HEK293T (cell line): ENCODE data around the gene HIVEP3.

Experiments used
- CTCF ChIA-PET: fragments of 350-600 bp; formaldehyde crosslinking; extraction: SDS; loops from one replicate; lab custom pipeline; 2021; ENCODE audit warnings: antibody characterized with exemption, inconsistent platforms; lab: Yijun Ruan, JAX
- POLR2A ChIA-PET: fragments of 350-600 bp; formaldehyde crosslinking; extraction: SDS; loops from one replicate; lab custom pipeline; 2020; ENCODE audit warnings: antibody characterized with exemption, inconsistent platforms; lab: Yijun Ruan, JAX
- DNase-seq: peaks from one replicate; pipeline ENCODE4 v3.0.0; 2012; ENCODE audit warnings: mixed read lengths; ENCODE audit errors: extremely low spot score
- ARNT ChIP-seq: fragments of 450-650 bp; IDR thresholded peaks from 2 replicates; pipeline ENCODE4 v1.6.1; 2017; ENCODE audit warnings: mild to moderate bottlenecking
- BHLHE40 ChIP-seq: fragments of 450-650 bp; IDR thresholded peaks from 2 replicates; pipeline ENCODE4 v1.6.1; 2016; ENCODE audit warnings: mild to moderate bottlenecking, moderate library complexity, borderline replicate concordance
- CTBP1 ChIP-seq: fragments of 450-650 bp; IDR thresholded peaks from 2 replicates; pipeline ENCODE4 v1.6.1; 2016; ENCODE audit warnings: borderline replicate concordance
- ELF4 ChIP-seq: fragments of 450-650 bp; IDR thresholded peaks from 2 replicates; pipeline ENCODE4 v1.6.1; 2017; ENCODE audit warnings: antibody characterized with exemption
- FOXA1 ChIP-seq: fragments of 450-650 bp; IDR thresholded peaks from 2 replicates; pipeline ENCODE4 v1.6.1; 2016; ENCODE audit warnings: mild to moderate bottlenecking
- FOXK2 ChIP-seq: fragments of 450-650 bp; IDR thresholded peaks from 2 replicates; pipeline ENCODE4 v1.6.1; 2016; ENCODE audit warnings: mild to moderate bottlenecking
- FOXM1 ChIP-seq: fragments of 450-650 bp; IDR thresholded peaks from 2 replicates; pipeline ENCODE4 v1.6.1; 2017; ENCODE audit warnings: mild to moderate bottlenecking, borderline replicate concordance
- HDGF ChIP-seq: fragments of 450-650 bp; IDR thresholded peaks from 2 replicates; pipeline ENCODE4 v1.6.1; 2017; ENCODE audit warnings: antibody characterized with exemption, borderline replicate concordance
- L3MBTL2 ChIP-seq: fragments of 450-650 bp; conservative IDR thresholded peaks from 2 replicates; pipeline ENCODE4 v1.6.1; 2016; ENCODE audit warnings: mild to moderate bottlenecking
- LEF1 ChIP-seq: fragments of 450-650 bp; IDR thresholded peaks from 2 replicates; pipeline ENCODE4 v1.6.1; 2017; ENCODE audit warnings: mild to moderate bottlenecking, borderline replicate concordance
- NFRKB ChIP-seq: fragments of 450-650 bp; IDR thresholded peaks from 2 replicates; pipeline ENCODE4 v1.6.1; 2016; ENCODE audit warnings: mild to moderate bottlenecking, moderate library complexity
- PKNOX1 ChIP-seq: fragments of 450-650 bp; IDR thresholded peaks from 2 replicates; pipeline ENCODE4 v1.6.1; 2016
- SP1 ChIP-seq: fragments of 450-650 bp; IDR thresholded peaks from 2 replicates; pipeline ENCODE4 v1.6.1; 2017
- SUZ12 ChIP-seq: fragments of 450-650 bp; IDR thresholded peaks from 2 replicates; pipeline ENCODE4 v1.6.1; 2016; ENCODE audit warnings: mild to moderate bottlenecking
- TARDBP ChIP-seq: fragments of 450-650 bp; IDR thresholded peaks from 2 replicates; pipeline ENCODE4 v1.6.1; 2016
- ZNF384 ChIP-seq: fragments of 450-650 bp; IDR thresholded peaks from 2 replicates; pipeline ENCODE4 v1.6.1; 2016

HIVEP3 gene

GRCh38 chr1:41631971-41632370 is 286.8 kb downstream of the HIVEP3 start:
- no peak for DNase-seq
- ChIA-PET POLR2A (no interaction called here), CTCF (no interaction called here)
- TF ChIP-seq PKNOX1, result no peak
- no peak for TF ChIP-seq HDGF
- TF ChIP-seq CTBP1, result no peak
- TF ChIP-seq ELF4, result no peak
- no peak for TF ChIP-seq FOXA1
- no peak for TF ChIP-seq BHLHE40
- no peak for TF ChIP-seq SUZ12
- no peak for TF ChIP-seq ARNT
- TF ChIP-seq L3MBTL2, result no peak
- no peak for TF ChIP-seq FOXK2

GRCh38 chr1:41631154-41631553 is 287.6 kb downstream of the HIVEP3 start:
- TF ChIP-seq TARDBP (no peak), SP1 (no peak), FOXK2 (no peak), CTBP1 (no peak), HDGF (no peak), PKNOX1 (no peak)
- DNase-seq, result no peak
- CTCF ChIA-PET, result no interaction called here
- POLR2A ChIA-PET, result no interaction called here

GRCh38 chr1:41629571-41629970 is 289.2 kb downstream of the HIVEP3 start:
- no peak for DNase-seq
- POLR2A ChIA-PET, result no interaction called here
- TF ChIP-seq FOXM1 (no peak), HDGF (no peak), TARDBP (no peak), CTBP1 (no peak), BHLHE40 (no peak), ARNT (no peak), NFRKB (no peak), SUZ12 (no peak), L3MBTL2 (no peak), FOXA1 (no peak), PKNOX1 (no peak)
- CTCF ChIA-PET, result no interaction called here

GRCh38 chr1:41629141-41629540 is 289.6 kb downstream of the HIVEP3 start:
- DNase-seq, result no peak
- POLR2A ChIA-PET, result no interaction called here
- CTCF ChIA-PET, result no interaction called here
- TF ChIP-seq HDGF, result no peak
- no peak for TF ChIP-seq CTBP1
- no peak for TF ChIP-seq PKNOX1
- TF ChIP-seq L3MBTL2, result no peak
- TF ChIP-seq SP1, result no peak
- no peak for TF ChIP-seq NFRKB
- no peak for TF ChIP-seq LEF1
- no peak for TF ChIP-seq BHLHE40

- ChIA-PET CTCF (no interaction called here), POLR2A (no interaction called here)
- no peak for TF ChIP-seq ARNT
- no peak for TF ChIP-seq TARDBP
- TF ChIP-seq FOXA1, result no peak
- no peak for TF ChIP-seq FOXM1
- no peak for TF ChIP-seq NFRKB
- TF ChIP-seq PKNOX1, result no peak
- no peak for TF ChIP-seq HDGF
- no peak for TF ChIP-seq ZNF384
- TF ChIP-seq BHLHE40, result no peak
- DNase-seq, result no peak
Observed at GRCh38 chr1:41627491-41628280, 291.0 kb downstream of the HIVEP3 start.
